Retinal pigment epithelial cell (primary cell): ENCODE results near the gene TLK2.
"Not testable (repeated sequence)": the region's sequence is repeated elsewhere in the genome, so short reads cannot be mapped to it uniquely, and the experiment has no call there.

ENCODE experiments used
- DNase-seq: peaks from one replicate; pipeline ENCODE4 v3.0.0-alpha.2; 2010; ENCODE audit warnings: low read depth
- H3K4me3 ChIP-seq: 2 replicates; pipeline ENCODE4 v1.5.1; 2011; ENCODE audit warnings: mild to moderate bottlenecking, low read length, control low read depth, moderate library complexity
- TF ChIP-seq, protein P1 (sequence below): conservative IDR thresholded peaks from 2 replicates; pipeline ENCODE4 v1.5.1; 2011; ENCODE audit warnings: low read depth, low read length, control low read depth, inconsistent platforms

TLK2 gene

DNA sequence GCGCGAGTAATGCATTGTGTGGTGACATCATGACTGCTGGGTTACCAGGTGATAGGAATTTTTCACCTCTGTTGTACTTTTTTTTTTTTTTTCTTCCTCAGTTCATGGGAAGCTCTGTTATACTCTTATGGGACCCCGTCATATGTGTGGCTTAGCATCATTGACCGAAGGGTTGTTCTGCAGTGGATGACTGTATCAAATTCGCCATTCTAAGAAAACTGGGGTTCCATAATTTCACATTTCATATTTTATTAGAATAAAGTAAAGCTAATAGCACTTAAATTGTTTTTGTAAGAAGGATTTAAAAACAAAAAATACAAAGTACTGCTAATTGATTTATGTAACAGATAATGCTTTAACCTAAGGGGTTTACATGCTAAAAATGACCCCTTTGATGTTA is 116.9 kb downstream of the TLK2 start:
- TF ChIP-seq, protein P1, sequence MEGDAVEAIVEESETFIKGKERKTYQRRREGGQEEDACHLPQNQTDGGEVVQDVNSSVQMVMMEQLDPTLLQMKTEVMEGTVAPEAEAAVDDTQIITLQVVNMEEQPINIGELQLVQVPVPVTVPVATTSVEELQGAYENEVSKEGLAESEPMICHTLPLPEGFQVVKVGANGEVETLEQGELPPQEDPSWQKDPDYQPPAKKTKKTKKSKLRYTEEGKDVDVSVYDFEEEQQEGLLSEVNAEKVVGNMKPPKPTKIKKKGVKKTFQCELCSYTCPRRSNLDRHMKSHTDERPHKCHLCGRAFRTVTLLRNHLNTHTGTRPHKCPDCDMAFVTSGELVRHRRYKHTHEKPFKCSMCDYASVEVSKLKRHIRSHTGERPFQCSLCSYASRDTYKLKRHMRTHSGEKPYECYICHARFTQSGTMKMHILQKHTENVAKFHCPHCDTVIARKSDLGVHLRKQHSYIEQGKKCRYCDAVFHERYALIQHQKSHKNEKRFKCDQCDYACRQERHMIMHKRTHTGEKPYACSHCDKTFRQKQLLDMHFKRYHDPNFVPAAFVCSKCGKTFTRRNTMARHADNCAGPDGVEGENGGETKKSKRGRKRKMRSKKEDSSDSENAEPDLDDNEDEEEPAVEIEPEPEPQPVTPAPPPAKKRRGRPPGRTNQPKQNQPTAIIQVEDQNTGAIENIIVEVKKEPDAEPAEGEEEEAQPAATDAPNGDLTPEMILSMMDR, result no peak
- no peak overlapping the region for H3K4me3 ChIP-seq
- DNase-seq, result no peak

DNA sequence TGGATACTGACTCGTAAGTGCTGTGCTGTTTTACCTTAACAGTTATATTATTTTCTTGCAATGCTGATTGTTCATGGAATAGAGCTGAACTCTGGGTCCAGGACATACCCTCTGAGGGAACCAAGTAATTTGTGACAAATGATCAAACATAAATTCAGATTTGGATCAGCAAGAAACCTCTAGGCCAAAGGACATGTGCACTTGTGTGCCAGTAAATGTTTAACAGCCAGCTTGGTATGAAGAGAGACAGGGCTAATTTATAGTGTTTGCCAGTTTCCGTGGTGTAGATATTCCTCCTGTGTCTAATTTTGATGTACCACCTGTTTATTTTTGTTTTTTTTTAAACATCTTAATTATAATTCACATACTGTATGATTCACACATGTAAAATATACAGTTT is 118.0 kb downstream of the TLK2 start:
- DNase-seq, result no peak
- TF ChIP-seq, protein P1, result no peak
- H3K4me3 ChIP-seq, result no peak overlapping the region

DNA sequence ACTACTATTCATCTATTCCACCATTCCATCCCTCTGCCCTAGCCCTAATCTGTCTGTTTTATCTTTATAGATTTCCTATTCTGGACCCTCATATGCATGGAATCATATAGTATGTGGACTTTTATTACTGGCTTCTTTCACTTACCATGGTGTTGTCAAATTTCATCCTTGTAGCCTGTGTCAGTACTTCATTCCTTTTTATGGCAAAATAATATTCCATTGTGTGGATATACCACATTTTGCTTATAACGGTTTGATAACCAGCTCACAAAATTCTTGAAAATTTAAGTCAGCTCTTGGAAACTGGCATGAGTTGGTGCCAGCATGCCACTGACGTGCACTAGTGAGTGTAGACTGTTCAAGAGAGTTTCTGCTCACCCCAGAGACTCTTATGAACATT is 118.5 kb downstream of the TLK2 start:
- DNase-seq, result no peak
- no peak overlapping the region for H3K4me3 ChIP-seq
- TF ChIP-seq, protein P1, result no peak

DNA sequence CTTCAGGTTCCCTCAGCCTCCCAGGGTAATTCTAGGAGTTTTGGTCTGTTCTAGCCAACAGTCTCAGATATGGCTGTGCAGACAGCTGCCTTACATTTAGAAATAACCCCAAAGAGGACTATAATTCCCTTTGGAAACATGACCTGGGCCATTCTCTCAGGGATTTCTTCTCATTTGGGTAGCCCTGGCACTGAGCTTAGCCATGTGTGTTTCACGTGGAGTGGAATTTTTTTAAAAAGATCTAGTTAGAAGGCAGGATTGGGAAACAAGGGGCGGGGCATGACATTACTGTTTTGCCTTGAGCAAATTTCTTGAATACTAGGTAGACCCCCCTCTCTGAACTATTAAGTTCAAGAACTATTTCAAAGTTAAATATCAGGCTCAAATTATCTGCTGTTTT is 119.3 kb downstream of the TLK2 start:
- no peak overlapping the region for H3K4me3 ChIP-seq
- no peak for DNase-seq
- TF ChIP-seq, protein P1, result no peak

DNA sequence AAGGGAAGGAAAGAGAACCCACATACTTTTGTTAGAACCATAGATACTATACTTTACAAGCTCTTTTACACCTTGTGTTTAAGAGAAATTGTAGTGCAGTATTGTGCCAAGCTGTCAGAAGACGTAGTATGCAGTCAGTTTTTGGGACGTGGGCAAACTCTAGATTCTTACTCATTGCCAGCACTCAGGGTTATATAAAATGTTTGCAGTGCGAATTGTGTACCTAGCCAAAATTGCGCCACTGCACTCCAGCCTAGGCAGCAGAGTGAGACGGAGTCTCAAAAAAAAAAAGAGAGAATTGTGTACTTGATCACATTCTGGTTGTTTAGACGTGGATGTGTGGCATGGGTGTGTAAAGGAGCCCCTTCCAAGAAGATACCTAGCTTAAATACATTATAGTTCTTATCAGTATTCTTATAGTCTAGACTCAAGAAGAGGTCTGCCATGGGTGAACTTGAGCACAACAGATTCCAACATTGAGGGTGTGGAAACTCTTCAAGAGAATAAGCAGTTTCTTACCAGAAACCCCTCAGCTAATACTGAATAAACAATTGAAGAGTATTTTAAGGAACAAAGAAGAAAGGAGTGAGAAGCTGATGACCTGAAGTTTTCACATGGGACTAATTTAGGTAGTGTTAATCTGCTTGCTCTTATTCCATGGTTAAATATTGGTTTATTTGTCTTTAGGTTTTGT is 121.5 kb downstream of the TLK2 start:
- TF ChIP-seq, protein P1, result no peak
- no peak for DNase-seq
- no peak overlapping the region for H3K4me3 ChIP-seq

DNA sequence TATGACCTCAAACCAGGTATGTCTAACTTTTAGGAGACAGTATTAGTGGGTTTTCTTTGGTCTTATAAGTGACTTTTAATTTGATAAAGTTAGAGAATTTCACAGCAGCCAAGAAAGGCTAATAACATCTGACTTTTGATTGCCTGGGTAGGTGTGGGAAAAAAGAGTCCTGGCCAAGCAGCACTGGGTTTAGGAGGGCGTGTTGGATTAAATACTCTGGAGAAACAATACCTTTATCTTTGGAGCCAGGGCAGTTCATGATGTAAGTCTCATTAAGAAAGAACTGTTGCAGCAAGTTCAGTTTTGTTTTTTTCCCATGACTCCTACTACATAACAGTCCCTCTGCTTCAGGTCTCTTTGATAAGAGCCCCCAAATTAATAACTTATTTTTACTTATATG is 122.2 kb downstream of the TLK2 start:
- H3K4me3 ChIP-seq, result no peak overlapping the region
- TF ChIP-seq, protein P1, result no peak
- peak; percentile 49 for DNase-seq

DNA sequence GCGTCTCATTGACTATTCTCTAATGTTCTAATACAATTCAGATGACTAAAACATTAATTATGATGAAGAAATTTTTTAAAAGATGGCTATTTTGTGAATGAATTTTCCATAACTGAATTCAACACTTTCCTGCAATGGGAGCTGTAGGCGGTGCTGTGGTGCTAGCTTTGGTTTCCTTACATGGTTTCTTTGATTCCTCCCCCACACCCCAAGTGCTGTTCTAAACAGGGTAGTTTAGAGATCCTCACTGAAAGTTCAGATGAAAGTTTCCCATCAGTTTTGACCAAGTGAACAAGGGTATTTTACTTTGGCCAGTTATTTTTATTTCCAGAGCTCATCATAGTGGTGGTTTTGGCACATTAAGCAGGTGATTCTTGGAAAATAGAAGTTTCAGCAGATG is 122.8 kb downstream of the TLK2 start:
- TF ChIP-seq, protein P1, result no peak
- no peak for DNase-seq
- H3K4me3 ChIP-seq, result no peak overlapping the region

DNA sequence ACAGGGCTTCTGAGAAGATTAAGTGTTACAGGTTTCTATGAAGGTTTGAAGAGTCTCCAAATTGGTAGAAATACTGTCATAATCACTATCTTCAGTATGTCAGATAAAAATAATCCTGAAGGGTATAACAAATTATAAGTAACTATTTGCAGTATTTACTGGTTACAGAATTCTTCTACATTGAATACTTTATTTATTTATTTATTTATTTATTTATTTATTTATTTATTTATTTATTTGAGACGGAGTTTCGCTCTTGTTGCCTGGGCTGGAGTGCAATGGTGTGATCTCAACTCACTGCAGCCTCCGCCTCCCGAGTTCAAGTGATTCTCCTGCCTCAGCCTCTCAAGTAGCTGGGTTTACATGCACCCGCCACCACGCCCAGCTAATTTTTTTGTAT is 125.2 kb downstream of the TLK2 start:
- not testable (repeated sequence) for H3K4me3 ChIP-seq, DNase-seq
